Vagina (tissue), 2 donors: ENCODE data around the gene ARHGAP10.

Source experiments
- CTCF ChIP-seq, 3 experiments: fragments of 450-650 bp in 2 of 3; fragments of 200-600 bp in 1 of 3; sonication (generic) in 1 of 3; IDR thresholded peaks; one replicate each; pipeline ENCODE4 v1.5.1; 2017 to 2019; ENCODE audit warnings: antibody characterized with exemption in 3 of 3, mild to moderate bottlenecking in 2 of 3, moderate library complexity in 2 of 3
- POLR2A ChIP-seq, 2 donors: fragments of 450-650 bp; IDR thresholded peaks; one replicate each; pipeline ENCODE4 v1.6.1; 2017; ENCODE audit warnings: antibody characterized with exemption in 2 of 2, mild to moderate bottlenecking in 2 of 2, moderate library complexity in 2 of 2
- POLR2AphosphoS5 ChIP-seq, 2 donors: sonication (generic); formaldehyde crosslinking; IDR thresholded peaks; one replicate each; pipeline ENCODE4 v1.9.0; 2017; ENCODE audit warnings: antibody characterized with exemption in 2 of 2, mild to moderate bottlenecking in 2 of 2, low read depth in 1 of 2; ENCODE audit not compliant: insufficient read depth in 1 of 2

- TF ChIP-seq CTCF (IDR thresholded peaks at IDR 0.05) (no peak), POLR2AphosphoS5 (IDR thresholded peaks at IDR 0.05; ENCODE audit: insufficient read depth in 1 of 2, low read depth in 1 of 2) (no peak), POLR2A (IDR thresholded peaks at IDR 0.05) (no peak)
Observed at GRCh38 chr4:147736458-147736857, 4.6 kb downstream of the ARHGAP10 start.
